HG02571 (cell line): Measurements from ENCODE around the gene DHRS4L2.
"Not testable (repeated sequence)": the region's sequence is repeated elsewhere in the genome, so short reads cannot be mapped to it uniquely, and the experiment has no call there.

Experiments used
- ATAC-seq: cut with Tn5 transposase; IDR thresholded peaks from one replicate; pipeline ENCODE4 v1.9.1; 2021; ENCODE audit warnings: mild to moderate bottlenecking, moderate library complexity; ENCODE audit not compliant: unreplicated experiment

Gene DHRS4L2

DNA sequence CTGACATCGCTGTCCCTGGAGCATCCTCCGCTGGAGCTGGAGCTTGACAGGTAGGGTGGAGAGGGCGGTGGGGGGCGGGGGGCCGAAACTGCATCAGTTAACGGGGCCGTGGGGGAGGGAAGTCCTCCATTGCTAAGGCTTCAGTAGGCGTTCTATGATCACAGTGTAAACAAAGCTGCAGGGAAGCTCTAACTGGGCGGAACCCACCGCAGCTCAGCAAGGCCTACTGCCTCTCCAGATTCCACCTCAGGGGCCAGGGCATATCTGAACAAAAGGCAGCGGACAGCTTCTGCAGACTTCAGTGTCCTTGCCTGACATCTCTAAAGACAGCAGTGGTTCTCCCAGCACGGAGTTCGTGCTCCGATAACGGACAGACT is 18.5 kb upstream of the DHRS4L2 start:
- peak; percentile 4 for ATAC-seq

- not testable (repeated sequence) for ATAC-seq
These were observed 15.6 kb upstream of the DHRS4L2 start for GRCh38 chr14:23973178-23973577.

DNA sequence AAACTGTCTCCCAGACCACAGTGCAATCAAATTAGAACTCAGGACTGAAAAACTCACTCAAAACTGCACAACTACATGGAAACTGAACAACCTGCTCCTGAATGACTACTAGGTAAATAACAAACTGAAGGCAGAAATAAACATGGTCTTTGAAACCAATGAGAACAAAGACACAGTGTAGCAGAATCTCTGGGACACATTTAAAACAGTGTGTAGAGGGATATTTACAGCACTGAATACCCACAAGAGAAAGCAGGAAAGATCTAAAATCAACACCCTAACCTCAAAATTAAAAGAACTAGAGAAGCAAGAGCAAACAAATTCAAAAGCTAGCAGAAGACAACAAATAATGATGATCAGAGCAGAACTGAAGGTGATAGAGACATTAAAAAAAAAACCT is 14.7 kb upstream of the DHRS4L2 start:
- ATAC-seq = not testable (repeated sequence)

GRCh38 chr14:23977208-23977607 is 11.5 kb upstream of the DHRS4L2 start:
- ATAC-seq = not testable (repeated sequence)

DNA sequence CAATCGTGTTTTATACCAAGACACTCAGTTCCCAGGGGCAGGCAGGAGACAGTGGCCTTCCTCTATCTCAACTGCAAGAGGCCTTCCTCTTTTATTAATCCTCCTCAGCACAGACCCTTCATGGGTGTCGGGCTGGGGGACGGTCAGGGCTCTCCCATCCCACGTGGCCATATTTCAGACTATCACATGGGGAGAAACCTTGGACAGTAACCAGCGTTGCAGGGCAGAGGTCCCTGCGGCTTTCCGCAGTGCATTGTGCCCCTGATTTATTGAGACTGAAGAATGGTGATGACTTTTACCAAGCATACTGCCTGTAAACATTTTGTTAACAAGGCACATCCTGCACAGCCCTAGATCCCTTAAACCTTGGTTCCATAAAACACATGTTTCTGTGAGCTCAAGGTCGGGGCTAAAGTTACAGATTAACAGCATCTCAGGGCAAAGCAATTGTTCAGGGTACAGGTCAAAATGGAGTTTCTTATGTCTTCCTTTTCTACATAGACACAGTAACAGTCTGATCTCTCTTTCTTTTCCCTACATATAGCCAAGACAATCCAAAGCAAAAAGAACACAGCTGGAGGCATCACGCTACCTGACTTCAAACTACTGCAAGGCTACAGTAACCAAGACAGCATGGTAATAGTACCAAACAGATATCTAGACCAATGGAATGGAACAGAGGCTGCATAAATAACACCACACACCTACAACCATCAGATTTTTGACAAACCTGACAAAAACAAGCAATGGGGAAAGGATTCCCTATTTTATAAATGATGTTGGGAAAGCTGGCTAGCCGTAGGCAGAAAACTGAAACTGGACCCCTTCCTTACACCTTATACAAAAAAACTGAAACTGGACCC is 6.5 kb upstream of the DHRS4L2 start:
- ATAC-seq = not testable (repeated sequence)

DNA sequence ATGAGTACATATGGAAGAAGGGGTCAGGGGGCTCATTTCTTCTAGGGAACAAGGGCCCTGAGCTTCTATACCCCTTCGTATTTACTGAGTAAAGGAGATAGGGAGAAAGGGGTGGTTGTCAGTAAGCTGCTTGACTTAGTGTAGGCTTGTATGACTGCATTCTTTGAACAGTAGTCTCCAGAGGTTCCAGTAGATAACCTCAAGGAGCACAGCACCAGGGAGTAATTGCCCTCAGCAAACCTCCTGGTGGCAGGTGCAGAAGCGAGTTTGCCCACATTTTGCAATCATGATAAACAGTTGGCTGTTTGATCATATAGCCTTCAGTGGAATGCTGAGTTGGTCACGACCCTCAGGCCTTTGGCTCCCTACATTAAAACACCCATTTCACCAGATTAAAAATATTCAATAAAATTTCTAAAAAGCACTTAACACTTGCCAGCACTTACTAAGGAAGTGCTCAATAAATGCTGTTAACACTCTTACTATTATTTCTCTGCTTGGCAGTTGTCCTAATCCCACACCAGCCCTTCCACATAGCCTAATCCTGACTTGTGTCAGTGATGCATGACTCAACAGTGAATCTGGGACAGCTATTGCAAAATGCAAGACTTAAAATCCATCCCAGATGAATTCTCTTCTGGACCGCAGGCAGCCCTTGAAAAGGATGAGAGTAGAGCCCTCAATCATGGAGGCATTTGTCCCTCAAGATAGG is 3.7 kb upstream of the DHRS4L2 start:
- ATAC-seq = no peak

GRCh38 chr14:23988223-23988606 is 514 bp upstream of the DHRS4L2 start:
- ATAC-seq = peak; percentile 7

GRCh38 chr14:23989734-23990445 is 1.2 kb downstream of the DHRS4L2 start:
- not testable (repeated sequence) for ATAC-seq

DNA sequence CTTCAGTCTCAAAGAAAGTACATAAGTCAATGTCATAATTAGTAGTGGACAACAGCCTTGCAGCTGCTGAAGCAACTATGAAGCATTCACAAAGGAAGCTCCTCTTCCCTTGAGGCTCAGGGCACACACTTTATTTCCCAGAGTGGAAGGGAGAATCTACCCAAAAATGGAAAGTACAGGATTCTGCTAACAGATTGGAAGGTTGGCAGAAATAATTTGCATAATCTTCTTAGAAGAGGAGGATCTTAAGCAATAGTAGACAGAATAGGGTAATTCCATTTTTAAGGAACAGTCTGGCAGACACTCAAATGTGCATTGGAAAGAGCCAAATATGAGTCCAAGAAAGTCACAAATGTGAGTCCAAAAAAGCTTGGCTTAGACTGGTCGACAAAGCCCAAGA is 2.2 kb downstream of the DHRS4L2 start:
- not testable (repeated sequence) for ATAC-seq

DNA sequence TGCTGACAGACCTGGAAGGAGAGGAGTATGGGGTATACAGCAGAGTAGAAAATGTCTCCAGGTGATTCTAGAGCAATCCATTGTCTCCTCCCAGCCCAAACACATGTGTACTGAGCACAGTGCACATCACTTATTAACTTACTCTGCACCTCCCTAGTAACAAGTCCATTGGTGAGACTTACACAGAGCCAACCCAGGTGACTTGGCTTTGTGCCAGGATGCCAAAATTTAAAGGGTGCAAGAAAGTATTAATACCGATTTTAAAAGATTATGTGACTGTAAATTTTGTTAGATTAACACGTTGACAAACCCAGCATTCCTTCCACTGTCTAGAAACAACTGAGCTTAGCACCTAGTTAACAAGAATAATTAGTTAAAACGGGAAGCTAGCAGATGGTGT is 4.3 kb downstream of the DHRS4L2 start:
- not testable (repeated sequence) for ATAC-seq

DNA sequence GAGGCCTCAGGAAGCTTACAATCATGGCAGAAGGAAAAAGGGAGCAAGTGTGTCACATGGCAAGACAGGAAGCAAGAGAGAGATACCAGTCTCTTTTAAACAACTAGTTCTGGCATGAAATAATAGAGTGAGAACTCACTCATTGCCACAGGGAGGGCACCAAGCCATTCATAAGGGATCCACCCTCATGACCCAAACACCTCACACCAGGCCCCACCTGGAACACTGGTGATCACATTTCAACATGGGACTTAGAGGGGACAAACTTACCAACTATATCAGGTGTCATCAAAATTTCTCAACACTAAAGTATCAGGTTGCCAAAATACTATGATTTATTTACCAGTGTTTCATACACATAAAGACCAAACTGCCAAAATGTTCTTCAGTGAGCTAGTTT is 7.3 kb downstream of the DHRS4L2 start:
- not testable (repeated sequence) for ATAC-seq

GRCh38 chr14:23996825-23997224 is 8.1 kb downstream of the DHRS4L2 start:
- ATAC-seq = not testable (repeated sequence)

- ATAC-seq = not testable (repeated sequence)
These were observed 10.9 kb downstream of the DHRS4L2 start for GRCh38 chr14:23999640-24000039.

- not testable (repeated sequence) for ATAC-seq
These were observed 12.3 kb downstream of the DHRS4L2 start for GRCh38 chr14:24001078-24001477.

DNA sequence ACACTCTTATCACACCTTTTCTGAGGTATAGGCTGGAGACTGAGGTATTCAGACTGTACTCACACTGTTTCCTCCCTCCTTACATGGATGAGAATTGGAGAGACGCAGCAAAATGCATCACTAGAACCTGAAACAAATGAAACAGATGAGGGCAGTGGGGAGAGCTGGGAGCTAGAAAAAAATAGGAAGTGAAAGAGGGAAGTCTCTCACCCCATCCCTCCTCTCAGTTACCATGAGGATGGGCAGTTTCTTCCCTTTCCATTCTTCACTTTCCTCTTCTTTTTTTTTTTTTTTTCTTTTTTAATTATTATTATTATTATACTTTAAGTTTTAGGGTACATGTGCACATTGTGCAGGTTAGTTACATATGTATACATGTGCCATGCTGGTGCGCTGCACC is 12.9 kb downstream of the DHRS4L2 start:
- not testable (repeated sequence) for ATAC-seq

- ATAC-seq = not testable (repeated sequence)
These were observed 17.7 kb downstream of the DHRS4L2 start for GRCh38 chr14:24006471-24006816.

DNA sequence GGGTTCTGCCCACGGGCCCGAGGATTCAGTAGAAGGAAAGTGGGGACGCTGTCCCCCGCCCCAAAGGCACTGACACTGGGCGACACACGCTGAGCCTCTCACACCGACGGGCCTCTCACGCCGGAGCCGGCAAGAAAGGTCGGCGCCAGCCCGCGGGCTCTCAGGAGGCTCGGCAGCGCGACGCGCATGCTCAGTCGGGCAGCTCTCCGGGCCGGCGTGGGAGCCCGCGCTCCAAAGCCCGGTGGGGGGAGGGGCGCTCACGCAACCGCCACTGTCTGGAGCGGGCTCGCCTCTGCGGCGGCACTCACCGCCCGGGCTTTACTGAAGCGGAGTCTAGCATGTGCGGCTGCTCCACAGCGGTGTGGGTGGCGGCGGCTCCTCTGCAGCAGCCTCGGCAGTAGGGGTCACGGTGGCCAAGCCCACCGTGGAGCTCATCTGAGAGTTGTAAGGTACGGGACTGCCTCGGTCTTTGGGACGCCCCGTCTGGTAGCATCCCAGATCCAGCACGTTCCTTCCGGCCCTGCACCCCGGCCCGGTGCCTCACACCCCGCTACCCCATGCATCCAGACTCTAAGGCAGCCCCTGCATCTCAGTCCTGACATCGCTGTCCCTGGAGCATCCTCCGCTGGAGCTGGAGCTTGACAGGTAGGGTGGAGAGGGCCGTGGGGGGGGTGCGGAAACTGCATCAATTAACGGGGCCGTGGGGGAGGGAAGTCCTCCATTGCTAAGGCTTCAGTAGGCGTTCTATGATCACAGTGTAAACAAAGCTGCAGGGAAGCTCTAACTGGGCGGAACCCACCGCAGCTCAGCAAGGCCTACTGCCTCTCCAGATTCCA is 18.3 kb downstream of the DHRS4L2 start:
- ATAC-seq = not testable (repeated sequence)

GRCh38 chr14:24011051-24011450 is 22.3 kb downstream of the DHRS4L2 start:
- ATAC-seq = no peak

GRCh38 chr14:24012726-24013273 is 24.1 kb downstream of the DHRS4L2 start:
- not testable (repeated sequence) for ATAC-seq
